NCI-H2171 (cell line): ENCODE results near the gene LCE5A.
"Not testable (repeated sequence)": the region's sequence is repeated elsewhere in the genome, so short reads cannot be mapped to it uniquely, and the experiment has no call there.

ENCODE experiments used
- DNase-seq: peaks from one replicate; lab custom pipeline; 2025; lab: John Stamatoyannopoulos, UW

The LCE5A gene

GRCh38 chr1:152516082-152516481, 5.5 kb downstream of the LCE5A start:
- no peak for DNase-seq

GRCh38 chr1:152517237-152517811, 6.7 kb downstream of the LCE5A start:
- no peak for DNase-seq

GRCh38 chr1:152519851-152520250, 9.2 kb downstream of the LCE5A start:
- no peak for DNase-seq

GRCh38 chr1:152520561-152521090, 10.0 kb downstream of the LCE5A start:
- DNase-seq, result no peak

GRCh38 chr1:152525080-152525641, 14.6 kb downstream of the LCE5A start:
- DNase-seq, result no peak

- DNase-seq, result peak; percentile 27
Observed at GRCh38 chr1:152533327-152533938, 22.8 kb downstream of the LCE5A start.

GRCh38 chr1:152535774-152536173, 25.2 kb downstream of the LCE5A start:
- no peak for DNase-seq

GRCh38 chr1:152537496-152537895, 26.9 kb downstream of the LCE5A start:
- no peak for DNase-seq

GRCh38 chr1:152539901-152540300, 29.3 kb downstream of the LCE5A start:
- DNase-seq, result no peak

- no peak for DNase-seq
Observed at GRCh38 chr1:152543820-152544219, 33.2 kb downstream of the LCE5A start.

- no peak for DNase-seq
Observed at GRCh38 chr1:152546704-152547103, 36.1 kb downstream of the LCE5A start.

GRCh38 chr1:152548358-152548757, 37.8 kb downstream of the LCE5A start:
- not testable (repeated sequence) for DNase-seq
